Endothelial cell of umbilical vein (primary cell): ENCODE results near the gene SSC5D. TPM values are rescaled to one million over a fixed set of nuclear protein-coding genes. Genes with fewer than 3 reads are reported as not detected.

Experiments used
- BruUV-seq: library from RNA; stranded (reverse); fragments of 400-500 nt; replicated peaks from 2 replicates; lab custom pipeline; 2021; lab: Mats Ljungman, UMichigan
- CTCF ChIA-PET: fragments of 300-600, 350-600 bp; sonication (Branson Sonifier 250); formaldehyde crosslinking; loops from one replicate; lab custom pipeline; 2021; ENCODE audit warnings: antibody characterized with exemption, inconsistent platforms; lab: Charles Lee
- POLR2A ChIA-PET: fragments of 300-600, 350-600 bp; sonication (Branson Sonifier 250); formaldehyde crosslinking; loops from one replicate; lab custom pipeline; 2021; ENCODE audit warnings: antibody characterized with exemption, inconsistent platforms; lab: Charles Lee
- DNase-seq: peaks from one replicate; pipeline ENCODE4 v3.0.0-alpha.2; 2011; ENCODE audit warnings: low read depth, low spot score
- FAIRE-seq: peaks from 2 replicates; lab custom pipeline; 2011; peaks lifted over from hg19 to GRCh38; lab: Jason Lieb, UNC
- H2AFZ ChIP-seq: 2 replicates; pipeline ENCODE4 v1.6.0; 2012; ENCODE audit warnings: low read depth, low read length, control low read depth, inconsistent platforms
- H3K27ac ChIP-seq: 2 replicates; pipeline ENCODE4 v1.5.1; 2011; ENCODE audit warnings: low read depth, mild to moderate bottlenecking, control low read depth, low read length, moderate library complexity; ENCODE audit not compliant: insufficient read depth
- H3K27me3 ChIP-seq, 2 experiments: 2 replicates each; pipeline versions ENCODE4 v1.6.0 to v1.6.1; 2011; ENCODE audit warnings: low read length in 2 of 2, mixed read lengths in 1 of 2; ENCODE audit not compliant: control insufficient read depth in 2 of 2, insufficient read depth in 2 of 2
- H3K36me3 ChIP-seq, 2 experiments: 2 replicates in 1 of 2; 3 replicates in 1 of 2; pipeline ENCODE4 v1.5.1; 2011; ENCODE audit warnings: low read length in 2 of 2, mild to moderate bottlenecking in 1 of 2, moderate library complexity in 1 of 2; ENCODE audit not compliant: control insufficient read depth in 2 of 2, insufficient read depth in 2 of 2; ENCODE audit errors: extremely low read depth in 1 of 2
- H3K4me1 ChIP-seq: 3 replicates; pipeline ENCODE4 v1.5.1; 2011; ENCODE audit warnings: mild to moderate bottlenecking, low read length; ENCODE audit not compliant: control insufficient read depth, insufficient read depth; ENCODE audit errors: extremely low read depth
- H3K4me2 ChIP-seq: 2 replicates; pipeline ENCODE4 v1.6.1; 2011; ENCODE audit warnings: low read length, control low read depth, mixed read lengths; ENCODE audit not compliant: insufficient read depth
- H3K4me3 ChIP-seq, 3 experiments: fragments of 200-600 bp in 1 of 3; sonication (generic), shearing (Covaris generic) in 1 of 3; replicated peaks in 1 of 3; 2 replicates each; pipeline ENCODE4 v1.5.1; 2011 to 2016; ENCODE audit warnings: control low read depth in 3 of 3, low read length in 3 of 3, mild to moderate bottlenecking in 2 of 3, inconsistent platforms in 1 of 3, low read depth in 1 of 3, moderate library complexity in 1 of 3; ENCODE audit not compliant: insufficient read depth in 1 of 3
- H3K79me2 ChIP-seq: 2 replicates; pipeline ENCODE4 v1.6.0; 2012; ENCODE audit warnings: low read length, inconsistent platforms; ENCODE audit not compliant: control insufficient read depth, insufficient read depth
- H3K9ac ChIP-seq: replicated peaks from 2 replicates; pipeline ENCODE3; 2011; ENCODE audit warnings: low read length, control low read depth; ENCODE audit not compliant: insufficient read depth; ENCODE audit errors: extremely low read depth
- H3K9me1 ChIP-seq: replicated peaks from 3 replicates; pipeline ENCODE4 v1.6.0; 2011; ENCODE audit warnings: mild to moderate bottlenecking, low read length; ENCODE audit not compliant: control insufficient read depth, insufficient read depth; ENCODE audit errors: extremely low read depth
- H3K9me3 ChIP-seq: replicated peaks from 2 replicates; pipeline ENCODE4 v1.5.1; 2012; ENCODE audit warnings: low read length, inconsistent platforms; ENCODE audit not compliant: control insufficient read depth, insufficient read depth
- H4K20me1 ChIP-seq: replicated peaks from 2 replicates; pipeline ENCODE3; 2011; ENCODE audit warnings: mild to moderate bottlenecking, low read length; ENCODE audit not compliant: control insufficient read depth, insufficient read depth; ENCODE audit errors: extremely low read depth
- CTCF ChIP-seq, 2 donors: IDR thresholded peaks; 1 replicate in 1 of 2; 2 replicates in 1 of 2; pipeline ENCODE4 v1.5.1; 2011; ENCODE audit warnings: low read length in 2 of 2, mild to moderate bottlenecking in 2 of 2, moderate library complexity in 2 of 2, control low read depth in 1 of 2, inconsistent platforms in 1 of 2, low read depth in 1 of 2; ENCODE audit not compliant: insufficient read depth in 1 of 2; ENCODE audit errors: extremely low read depth in 1 of 2
- EZH2 ChIP-seq: IDR thresholded peaks from 2 replicates; pipeline ENCODE4 v1.6.1; 2012; ENCODE audit warnings: borderline replicate concordance, low read depth, mild to moderate bottlenecking, moderate library complexity, low read length, inconsistent platforms; ENCODE audit not compliant: severe bottlenecking
- FOS ChIP-seq: IDR thresholded peaks from 2 replicates; pipeline ENCODE4 v1.6.1; 2011; ENCODE audit warnings: mild to moderate bottlenecking, low read length, moderate library complexity, borderline replicate concordance; ENCODE audit not compliant: insufficient read depth
- GATA2 ChIP-seq: IDR thresholded peaks from 2 replicates; pipeline ENCODE4 v1.7.0; 2011; ENCODE audit warnings: low read depth, mild to moderate bottlenecking, moderate library complexity, mixed read lengths, low read length; ENCODE audit not compliant: insufficient read length, insufficient read depth
- JUN ChIP-seq: IDR thresholded peaks from 2 replicates; pipeline ENCODE4 v1.6.1; 2011; ENCODE audit warnings: borderline replicate concordance, low read depth; ENCODE audit not compliant: insufficient read length, insufficient read depth
- MAX ChIP-seq: IDR thresholded peaks from 2 replicates; pipeline ENCODE4 v1.6.1; 2011; ENCODE audit not compliant: insufficient read depth, insufficient read length
- MYC ChIP-seq: IDR thresholded peaks from one replicate; pipeline ENCODE4 v1.6.1; 2011; ENCODE audit warnings: mild to moderate bottlenecking, low read depth, low read length
- POLR2A ChIP-seq: IDR thresholded peaks from 2 replicates; pipeline ENCODE4 v1.6.1; 2012; ENCODE audit warnings: low read depth, mild to moderate bottlenecking, control low read depth, low read length
- POLR2AphosphoS5 ChIP-seq: IDR thresholded peaks from 2 replicates; pipeline ENCODE4 v1.6.1; 2012; ENCODE audit warnings: low read depth, mild to moderate bottlenecking, control low read depth, low read length, moderate library complexity; ENCODE audit not compliant: insufficient read depth
- dilution Hi-C: fragments of 300-500 bp; cut with MboI; formaldehyde crosslinking; loops from one replicate; pipeline ENCODE4 v1.15.0; 2019; ENCODE audit warnings: low sequenced_read_pairs; ENCODE audit not compliant: extremely low pct_ligation_motif_present
- intact Hi-C: fragments of 100-400 bp; cut with micrococcal nuclease; formaldehyde crosslinking; loops from one replicate; pipeline ENCODE4 v1.10.0; 2022
- polyA plus RNA-seq, 4 experiments: library from polyadenylated mRNA; depleted of rRNA in 3 of 4; stranded (reverse) in 3 of 4; unstranded in 1 of 4; fragments of >200 nt; gene quantifications; 2 replicates each; pipeline versions ENCODE4 v1.2.1 to v1.2.3, GENCODE V29; 2011 to 2012; ENCODE audit warnings: missing spikeins in 1 of 4
- total RNA-seq: library from RNA; stranded (reverse); gene quantifications from 2 replicates; pipeline ENCODE4 v1.2.3, GENCODE V29; 2021

SSC5D gene
- total and polyA plus RNA-seq, 2 donors (not counting 3 experiments of a cell fraction or from before 2014, with no cell fraction given): 0.47 to 1.3 TPM

GRCh38 chr19:55528030-55528803, 40.0 kb downstream of the SSC5D start:
- POLR2A ChIA-PET: no interaction called here
- BruUV-seq: no TSS peak
- H3K9ac ChIP-seq: no peak overlapping the region

More at GRCh38 chr19:55528030-55528803, 40.0 kb downstream of the SSC5D start:
- no peak overlapping the region for H2AFZ ChIP-seq
- H3K4me2 ChIP-seq: no peak overlapping the region
- no peaks in the 10 kb centered on the region for H3K79me2 ChIP-seq
- FAIRE-seq (no peak), DNase-seq (no peak)
- dilution Hi-C loops (no loop called here), intact Hi-C loops (no loop called here)
- no peaks in the 10 kb centered on the region for H3K27me3 ChIP-seq
- CTCF ChIA-PET: interaction anchor here (1.3 to 1.6 kb wide), 2 partner anchors 24 to 78 kb away, joined by 3 to 4 read pairs; partner anchors contain the start of gene ZNF865
- TF ChIP-seq MAX (no peak), MYC (no peak), JUN (no peak), EZH2 (no peak), FOS (no peak), CTCF (IDR thresholded peaks at IDR 0.05; ENCODE audit: extremely low read depth in 1 of 2, insufficient read depth in 1 of 2, low read depth in 1 of 2, low read length in 2 of 2) (no peak), GATA2 (no peak), POLR2AphosphoS5 (no peak), POLR2A (no peak)
- H3K4me1 ChIP-seq: no peaks in the 10 kb centered on the region
- no peaks in the 10 kb centered on the region for H3K9me3 ChIP-seq
- H4K20me1 ChIP-seq: no peaks in the 10 kb centered on the region
- no peak overlapping the region for H3K27ac ChIP-seq
- H3K36me3 ChIP-seq: no peaks in the 10 kb centered on the region
- no peak overlapping the region for H3K4me3 ChIP-seq
- H3K9me1 ChIP-seq: no peaks in the 10 kb centered on the region
